Smooth muscle cell of trachea (primary cell): Measurements from ENCODE around the gene MPPED1. TPM values are rescaled to one million over a fixed set of nuclear protein-coding genes. Genes with fewer than 3 reads are reported as not detected.

Source experiments
- total RNA-seq: library from RNA; depleted of rRNA; stranded (reverse); fragments of >200 nt; gene quantifications from 2 replicates; pipeline ENCODE4 v1.2.1, GENCODE V29; 2014

MPPED1 gene
- not detected in 2 replicates for total RNA-seq

GRCh38 chr22:43411869-43412807 lies at the start of gene MPPED1:
TSS of gene MPPED1 (plus strand) at chr22:43412014. CDS start at chr22:43424986, 12,972 bp downstream.

Other genes with a start within 250 kb of the MPPED1 start
- gene TTLL12, start 224.9 kb upstream of the MPPED1 start, total RNA-seq, result 19.5 and 36.7 TPM in 2 replicates
- gene SCUBE1, start 68.6 kb upstream of the MPPED1 start, total RNA-seq, result 0.33 and 0.58 TPM in 2 replicates